HG03558 (cell line): Measurements from ENCODE around the gene ZNF653.
"Not testable (repeated sequence)": the region's sequence is repeated elsewhere in the genome, so short reads cannot be mapped to it uniquely, and the experiment has no call there.

ENCODE experiments used
- ATAC-seq: cut with Tn5 transposase; IDR thresholded peaks from one replicate; pipeline ENCODE4 v1.9.1; 2021; ENCODE audit warnings: moderate number of reproducible peaks; ENCODE audit not compliant: unreplicated experiment; ENCODE audit errors: extremely low read depth

Gene ZNF653

DNA sequence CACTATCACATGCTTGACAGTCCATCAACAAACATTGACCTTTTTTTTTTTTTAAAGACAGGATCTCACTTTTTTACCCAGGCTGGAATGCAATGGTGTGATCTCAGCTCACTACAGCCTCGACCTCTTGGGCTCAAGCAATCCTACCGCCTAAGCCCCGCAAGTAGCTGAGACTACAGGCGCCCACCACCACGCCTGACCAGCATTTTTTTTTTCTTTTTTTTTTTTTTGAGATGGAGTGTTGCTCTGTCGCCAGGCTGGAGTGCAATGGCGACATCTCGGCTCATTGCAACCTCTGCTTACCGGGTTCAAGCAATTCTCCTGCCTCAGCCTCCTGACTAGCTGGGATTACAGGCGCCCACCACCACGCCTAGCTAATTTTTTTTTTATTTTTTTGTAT is 46.7 kb downstream of the ZNF653 start:
- ATAC-seq: not testable (repeated sequence)

DNA sequence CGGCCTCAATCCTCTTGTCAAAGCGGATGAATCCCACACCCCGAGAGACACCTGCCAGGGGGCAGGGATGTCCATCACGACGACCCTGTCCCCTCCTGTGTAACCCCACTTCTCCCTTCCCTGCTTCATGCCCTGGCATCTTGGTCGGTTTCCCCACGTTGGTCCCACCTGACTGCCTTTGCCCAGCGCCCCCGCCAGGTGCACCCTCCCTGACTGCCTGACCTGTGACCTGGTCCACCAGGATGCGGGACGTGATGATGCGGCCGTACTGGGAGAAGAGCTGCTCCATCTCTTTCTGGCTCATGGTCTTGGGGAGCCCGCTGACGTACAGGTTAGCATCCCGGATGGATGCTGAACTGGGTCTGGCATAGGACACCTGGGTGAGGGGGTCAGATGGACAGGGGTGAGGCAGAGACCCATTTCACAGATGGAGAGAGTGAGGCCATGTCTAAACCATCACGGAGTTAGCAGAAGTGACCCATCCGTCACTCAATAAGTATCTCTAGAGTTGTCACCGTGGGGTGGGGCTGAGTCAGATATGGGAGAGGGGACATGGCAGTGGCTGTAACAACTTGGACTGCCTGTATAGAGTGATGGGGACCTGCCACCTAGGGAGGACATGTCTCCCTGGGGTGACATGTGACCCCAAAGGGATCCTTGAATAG is 47.3 kb downstream of the ZNF653 start:
- ATAC-seq: no peak

DNA sequence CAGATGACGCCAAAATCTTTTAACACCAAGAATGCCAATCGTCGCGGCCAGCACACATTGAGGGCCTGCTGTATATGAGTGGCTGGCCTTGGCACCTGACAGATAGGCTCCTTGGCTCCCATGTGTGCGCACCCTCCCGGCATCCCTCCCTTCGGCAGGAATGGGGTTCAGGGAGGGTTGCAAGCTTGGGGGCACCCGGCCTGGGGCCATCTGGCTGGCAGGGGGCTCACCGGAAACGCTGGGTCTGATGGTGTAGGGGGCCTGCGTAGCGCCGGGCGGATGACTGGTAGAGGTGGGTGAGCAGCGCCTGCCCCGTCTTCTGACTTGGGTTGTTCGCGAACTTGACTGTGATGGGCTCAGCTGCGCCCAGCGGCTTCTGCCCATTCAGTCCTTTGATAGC is 47.8 kb downstream of the ZNF653 start:
- ATAC-seq: no peak

DNA sequence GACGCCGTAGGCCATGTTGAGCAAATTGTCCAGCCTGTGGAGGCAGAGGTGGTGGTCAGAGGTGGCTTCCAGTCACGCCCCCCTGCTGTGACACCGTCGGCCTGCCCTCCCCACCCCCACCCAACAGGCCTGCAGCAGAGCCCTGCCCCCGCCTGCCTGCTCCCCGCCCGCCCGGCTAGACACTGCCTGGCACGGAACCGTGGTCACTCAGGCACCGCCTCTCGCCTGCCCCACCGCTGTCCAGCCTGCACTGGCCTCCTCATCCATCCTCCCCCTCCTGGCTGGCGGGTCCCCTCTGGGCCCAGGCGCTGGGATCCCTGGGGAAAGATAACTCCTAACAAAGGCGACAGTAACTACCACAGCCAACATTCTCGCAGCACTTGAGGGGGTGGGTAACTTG is 48.5 kb downstream of the ZNF653 start:
- ATAC-seq: no peak

DNA sequence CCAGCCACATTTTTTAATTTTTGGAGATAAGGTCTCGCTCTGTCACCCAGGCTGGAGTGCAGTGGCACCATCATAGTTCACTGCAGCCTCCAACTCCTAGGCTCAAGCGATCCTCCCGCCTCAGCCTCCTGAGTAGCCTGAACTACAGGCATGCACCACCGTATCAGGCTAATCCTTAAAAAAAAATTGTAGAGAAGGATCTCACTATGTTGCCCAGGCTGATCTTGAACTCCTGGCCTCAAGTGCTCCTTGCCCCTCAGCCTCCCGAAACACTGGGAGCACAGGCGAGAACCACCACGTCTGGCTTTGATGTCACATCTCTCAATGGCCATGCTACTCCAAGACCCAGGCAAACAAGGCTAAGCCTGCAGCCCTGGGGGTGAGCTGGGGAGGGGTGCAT is 49.0 kb downstream of the ZNF653 start:
- ATAC-seq: no peak

DNA sequence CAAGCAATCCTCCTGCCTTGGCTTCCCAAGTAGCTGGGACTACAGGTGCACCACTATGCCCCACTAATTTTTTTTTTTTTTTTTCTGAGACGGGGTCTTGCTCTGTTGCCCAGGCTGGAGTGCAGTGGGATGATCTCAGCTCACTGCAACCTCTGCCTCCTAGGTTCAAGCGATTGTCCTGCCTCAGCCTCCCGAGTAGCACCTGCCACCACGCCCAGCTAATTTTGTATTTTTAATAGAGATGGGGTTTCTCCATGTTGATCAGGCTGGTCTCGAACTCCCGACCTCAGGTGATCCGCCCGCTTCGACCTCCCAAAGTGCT is 50.4 kb downstream of the ZNF653 start:
- not testable (repeated sequence) for ATAC-seq

DNA sequence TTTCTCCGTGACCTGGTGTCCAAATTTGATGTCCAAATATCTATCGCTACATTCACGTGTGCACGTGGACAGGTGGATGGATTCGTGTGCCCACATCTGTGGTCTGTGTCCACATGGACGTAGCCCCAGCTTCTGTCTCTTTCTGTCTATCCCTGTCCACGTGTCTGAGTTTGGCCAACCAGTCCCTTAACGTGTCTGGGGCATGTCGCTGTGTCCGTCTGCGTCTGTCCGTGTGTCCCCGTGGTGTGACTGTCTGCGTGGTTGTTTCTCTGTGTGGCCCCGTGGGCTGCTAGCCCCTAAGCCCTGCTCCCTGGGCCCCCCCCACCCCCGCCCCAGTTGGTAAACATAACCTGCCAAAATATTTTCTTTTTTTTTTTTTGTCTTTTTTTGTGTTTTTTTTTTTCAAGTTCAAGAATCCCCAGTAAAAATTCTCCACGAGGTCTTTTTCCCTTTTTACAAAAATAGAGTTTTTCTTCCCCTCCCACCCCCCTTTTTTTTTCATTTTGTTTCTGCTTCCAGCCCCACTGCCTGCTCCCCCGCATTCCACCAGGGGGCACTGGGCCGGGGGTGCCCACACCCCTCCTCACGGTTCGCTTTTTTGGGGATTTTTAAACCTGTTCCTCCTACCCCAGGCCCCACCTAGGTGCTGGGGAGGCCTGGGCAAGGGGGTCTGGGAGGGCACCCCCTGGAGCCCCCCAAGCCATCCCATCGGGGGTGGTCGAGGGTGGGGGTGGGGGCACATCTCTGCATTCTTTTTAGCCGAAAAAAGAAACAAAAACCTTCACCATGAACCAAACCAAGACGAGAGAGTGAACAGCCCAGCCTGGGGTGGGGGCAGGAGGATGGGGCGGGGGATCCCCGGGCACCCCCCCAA is 51.9 kb downstream of the ZNF653 start:
- ATAC-seq: no peak

DNA sequence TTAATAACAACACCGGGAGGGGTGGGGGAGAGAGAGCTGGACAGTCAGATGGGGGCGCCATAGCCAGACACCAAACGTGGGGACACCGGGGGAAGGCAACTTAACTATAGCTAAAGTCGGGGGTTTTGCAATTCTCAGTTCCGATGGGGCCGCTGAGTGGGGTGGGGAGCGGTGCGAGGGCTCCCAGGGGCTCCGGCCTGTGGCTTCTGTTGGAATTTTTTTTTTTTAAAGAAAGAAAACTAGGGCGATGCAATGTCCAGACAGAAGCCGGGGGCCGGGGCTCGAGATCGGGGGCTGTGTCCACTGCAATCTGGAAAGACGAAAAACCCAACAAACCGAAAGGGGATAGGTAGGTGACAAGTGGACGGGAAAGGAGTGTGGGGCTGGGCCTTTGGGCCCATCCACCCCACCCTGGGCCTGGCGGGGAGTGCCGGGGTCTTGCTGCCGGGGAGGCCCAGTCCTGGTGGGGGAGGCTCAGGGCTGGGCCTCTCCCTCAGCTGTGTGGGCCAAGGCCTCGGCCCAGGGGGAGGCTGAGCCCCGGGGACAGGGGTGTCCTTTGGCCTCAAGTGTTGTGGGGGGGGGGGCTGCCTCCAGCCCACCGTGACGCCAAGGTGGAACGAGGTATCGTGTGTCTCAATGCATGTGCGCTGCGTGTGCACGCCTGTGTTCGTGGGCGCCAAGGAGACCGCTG is 52.9 kb downstream of the ZNF653 start:
- no peak for ATAC-seq

DNA sequence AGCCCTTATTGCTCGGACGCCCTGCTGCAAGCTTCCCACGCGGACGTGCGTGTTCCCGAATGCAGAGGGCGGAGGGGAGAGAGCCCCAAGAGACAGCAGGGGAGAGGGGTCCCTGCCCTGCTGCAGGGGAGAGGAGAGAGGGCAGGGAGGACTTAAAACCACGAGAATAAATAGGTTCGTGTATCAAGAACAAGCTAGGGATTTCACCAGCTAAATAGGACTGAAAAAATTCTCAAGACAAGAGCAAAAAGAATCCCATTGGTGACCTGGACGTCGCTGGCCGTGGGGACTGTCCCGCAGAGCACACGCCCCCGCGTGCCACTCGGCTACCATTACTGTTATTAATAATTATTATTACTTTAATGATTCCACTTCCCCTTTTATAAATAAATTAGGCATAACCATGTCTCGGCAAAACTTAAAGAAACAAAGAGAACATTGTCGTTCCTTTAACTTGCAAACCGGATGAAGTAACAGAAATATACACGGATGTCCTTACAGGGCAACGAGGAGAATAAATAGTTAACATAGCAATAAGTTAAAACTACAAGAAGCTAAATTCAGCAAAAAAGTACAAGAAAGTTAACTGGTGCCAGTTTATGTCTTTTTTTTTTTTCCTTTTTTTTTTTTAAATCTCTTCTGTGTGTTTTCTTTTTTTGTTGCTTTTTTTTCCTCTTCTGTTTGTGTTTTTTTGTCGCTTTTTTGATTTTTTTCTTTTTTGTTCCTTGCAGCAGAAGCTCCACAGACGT is 53.6 kb downstream of the ZNF653 start:
- no peak for ATAC-seq

DNA sequence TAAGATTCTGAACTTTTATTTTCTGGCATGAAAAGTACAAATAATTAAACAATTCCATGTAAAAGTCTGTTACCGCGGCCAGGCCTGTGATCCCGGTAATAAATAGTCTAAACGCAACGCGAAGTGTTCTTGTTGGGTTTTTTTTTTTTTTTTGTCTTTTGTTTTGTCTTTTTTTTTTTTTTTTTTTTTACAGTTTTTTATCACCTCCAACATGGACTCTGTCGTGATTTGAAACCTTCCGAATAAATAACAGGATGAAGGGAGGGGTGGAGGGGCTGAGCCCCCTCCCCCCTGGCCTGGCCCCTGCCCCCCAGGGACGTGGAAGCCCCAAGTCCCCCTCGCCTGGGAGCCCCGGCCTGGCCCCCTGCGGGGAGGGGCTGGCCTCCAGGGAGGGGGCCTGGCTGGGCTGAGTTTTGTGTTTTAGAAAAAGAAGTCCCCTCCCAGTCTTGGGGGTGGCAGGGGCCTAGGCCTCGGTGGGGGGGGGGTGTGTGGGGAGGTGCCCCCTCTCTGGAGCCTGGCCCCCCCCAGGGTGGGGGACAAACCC is 54.2 kb downstream of the ZNF653 start:
- no peak for ATAC-seq

DNA sequence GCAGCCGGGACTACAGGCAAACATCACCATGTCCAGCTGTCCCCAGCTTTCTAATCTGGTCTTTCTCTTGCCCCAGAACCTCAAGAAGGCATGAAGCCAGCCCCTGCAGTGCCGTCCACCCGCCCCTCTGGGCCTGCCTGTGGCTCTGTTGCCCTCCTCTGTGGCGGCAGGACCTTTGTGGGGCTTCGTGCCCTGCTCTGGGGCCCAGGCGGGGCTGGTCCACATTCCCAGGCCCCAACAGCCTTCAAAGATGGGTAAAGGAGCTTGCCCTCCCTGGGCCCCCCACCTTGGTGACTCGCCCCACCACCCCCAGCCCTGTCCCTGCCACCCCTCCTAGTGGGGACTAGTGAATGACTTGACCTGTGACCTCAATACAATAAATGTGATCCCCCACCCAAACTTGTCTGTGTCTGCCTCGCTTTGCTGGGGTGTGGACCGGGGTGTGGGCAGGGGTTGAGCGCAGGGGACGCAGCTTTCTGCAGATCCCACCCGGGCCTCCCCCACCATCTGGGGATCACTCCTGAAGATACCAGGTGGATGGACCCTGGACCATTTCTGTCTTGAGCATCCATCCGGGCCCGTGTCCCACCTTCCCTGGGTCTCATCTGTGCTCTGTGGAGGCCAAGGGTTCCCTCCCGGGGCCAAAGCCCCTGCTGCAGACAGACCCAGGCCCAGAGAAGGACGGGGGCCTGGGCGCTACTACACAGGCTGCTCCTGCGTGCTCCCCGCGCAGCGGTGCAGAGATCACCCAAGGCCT is 54.9 kb downstream of the ZNF653 start:
- no peak for ATAC-seq

DNA sequence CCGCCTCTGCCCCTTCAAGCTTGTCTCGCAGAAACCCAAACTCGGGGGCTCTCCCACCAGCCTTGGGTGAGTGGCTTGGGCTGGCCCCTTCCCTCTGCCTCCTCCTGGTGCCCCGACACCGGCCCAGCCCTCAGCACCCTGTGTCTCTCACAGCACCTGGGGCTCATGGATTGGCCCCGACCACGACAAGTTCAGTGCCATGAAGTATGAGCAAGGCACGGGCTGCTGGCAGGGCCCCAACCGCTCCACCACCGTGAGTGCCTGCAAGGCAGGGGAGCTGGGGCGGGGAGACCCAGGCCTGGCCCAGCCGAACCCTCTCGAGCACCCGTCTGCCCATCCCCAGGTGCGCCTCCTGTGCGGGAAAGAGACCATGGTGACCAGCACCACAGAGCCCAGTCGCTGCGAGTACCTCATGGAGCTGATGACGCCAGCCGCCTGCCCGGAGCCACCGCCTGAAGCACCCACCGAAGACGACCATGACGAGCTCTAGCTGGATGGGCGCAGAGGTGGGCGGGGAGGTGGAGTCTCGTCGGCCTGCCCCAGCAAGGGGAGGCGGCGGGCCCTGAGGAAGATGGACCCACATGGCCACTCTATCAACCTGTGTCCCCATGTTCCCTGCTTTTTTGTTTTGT is 56.6 kb downstream of the ZNF653 start:
- ATAC-seq: no peak

DNA sequence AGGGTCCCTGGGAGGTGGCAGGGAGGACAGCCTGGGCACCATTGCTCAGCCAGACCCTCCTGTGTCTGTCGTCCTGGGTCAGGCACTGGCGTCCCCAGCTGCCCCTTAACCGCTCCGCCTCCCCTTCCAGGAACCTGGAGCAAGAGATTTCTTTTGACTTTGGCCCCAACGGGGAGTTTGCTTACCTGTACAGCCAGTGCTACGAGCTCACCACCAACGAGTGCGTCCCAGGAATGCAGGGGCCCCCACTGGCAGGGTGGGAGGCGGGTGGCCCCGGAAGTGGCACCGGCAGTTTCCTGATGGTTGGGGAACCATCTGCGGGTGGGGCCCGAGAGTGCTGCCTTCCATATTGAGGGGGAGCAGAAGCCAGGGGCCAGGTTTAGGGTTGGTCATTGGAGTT is 57.2 kb downstream of the ZNF653 start:
- no peak for ATAC-seq

DNA sequence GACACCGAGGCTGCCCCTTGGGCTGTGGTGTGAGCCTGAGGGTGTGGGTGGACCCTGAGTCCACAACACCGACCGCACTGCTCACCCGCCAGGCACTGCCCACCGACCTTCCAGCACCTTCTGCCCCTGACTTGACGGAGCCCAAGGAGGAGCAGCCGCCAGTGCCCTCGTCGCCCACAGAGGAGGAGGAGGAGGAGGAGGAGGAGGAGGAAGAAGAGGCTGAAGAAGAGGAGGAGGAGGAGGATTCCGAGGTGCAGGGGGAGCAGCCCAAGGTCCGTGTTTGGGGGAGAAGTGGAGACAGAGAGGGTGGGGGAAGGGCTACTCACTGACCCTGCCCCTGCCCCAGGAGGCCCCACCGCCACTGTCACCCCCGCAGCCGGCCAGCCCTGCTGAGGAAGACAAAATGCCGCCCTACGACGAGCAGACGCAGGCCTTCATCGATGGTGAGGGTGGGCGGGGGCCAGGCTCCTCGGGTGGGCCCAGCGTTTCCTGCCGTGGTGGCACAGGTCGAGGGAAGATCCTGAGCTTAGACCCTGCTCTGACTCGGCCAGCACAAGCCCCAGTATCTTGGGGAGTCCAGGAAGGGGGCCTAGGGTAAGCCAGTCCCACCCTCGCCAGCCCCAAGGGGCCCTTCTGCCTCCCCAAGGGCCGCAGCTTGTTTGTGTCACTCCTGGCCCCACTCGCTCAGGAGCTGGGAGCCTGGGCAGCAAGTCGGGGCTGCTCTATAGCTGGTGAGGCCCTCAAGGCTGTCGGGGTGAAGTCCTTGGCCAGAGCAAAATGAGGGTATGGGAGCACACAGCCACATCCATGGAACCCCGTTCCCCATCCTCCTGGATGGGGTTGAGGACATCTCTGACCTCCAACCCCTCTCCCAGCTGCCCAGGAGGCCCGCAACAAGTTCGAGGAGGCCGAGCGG is 58.0 kb downstream of the ZNF653 start:
- ATAC-seq: no peak

DNA sequence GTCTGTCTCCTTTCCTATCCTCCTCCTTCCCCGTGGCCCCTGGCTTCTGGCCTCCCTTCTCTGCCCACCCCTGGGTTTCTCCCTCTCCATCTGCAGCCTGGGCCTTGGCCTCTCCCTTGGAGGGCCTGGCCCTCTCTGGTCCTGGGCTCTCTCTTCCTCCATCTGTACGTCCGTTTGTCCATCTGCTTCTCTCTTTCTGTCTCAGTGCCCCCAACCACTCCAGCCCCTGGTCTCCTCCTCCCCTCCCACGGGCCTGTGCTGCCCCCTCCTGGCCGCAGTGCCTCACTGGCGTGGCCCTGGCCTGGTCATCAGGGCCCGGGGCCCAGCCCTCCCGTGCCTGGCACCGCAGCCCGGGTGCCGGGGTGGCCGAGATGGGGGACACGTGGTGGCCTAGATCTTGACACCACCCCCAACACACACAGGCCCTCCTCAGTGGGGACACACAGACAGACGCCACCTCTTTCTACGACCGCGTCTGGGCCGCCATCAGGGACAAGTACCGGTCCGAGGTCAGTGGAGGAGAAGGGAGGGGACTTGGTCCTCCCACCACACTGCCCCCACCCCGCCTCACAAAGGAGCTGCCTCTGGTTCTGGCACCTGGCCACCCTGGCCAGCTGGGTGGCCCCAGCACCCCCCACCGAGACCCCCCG is 58.9 kb downstream of the ZNF653 start:
- ATAC-seq: no peak

DNA sequence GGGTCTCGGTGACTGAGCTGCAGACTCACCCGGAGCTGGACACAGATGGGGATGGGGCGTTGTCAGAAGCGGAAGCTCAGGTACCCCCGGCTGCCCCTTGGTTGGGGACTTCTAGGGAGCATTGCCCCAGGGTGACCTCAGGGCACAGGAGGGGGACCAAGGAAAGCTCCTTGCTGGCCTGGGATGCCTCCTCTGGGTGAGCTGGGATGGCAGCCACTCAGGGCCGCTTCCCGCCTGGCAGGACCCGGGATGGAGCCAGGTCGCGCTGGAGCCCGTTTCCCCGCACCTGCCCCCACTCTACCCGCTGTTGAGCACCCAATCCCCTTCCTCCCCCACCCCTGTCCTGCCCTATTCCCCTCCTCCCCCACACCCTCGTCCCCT is 59.4 kb downstream of the ZNF653 start:
- ATAC-seq: no peak

DNA sequence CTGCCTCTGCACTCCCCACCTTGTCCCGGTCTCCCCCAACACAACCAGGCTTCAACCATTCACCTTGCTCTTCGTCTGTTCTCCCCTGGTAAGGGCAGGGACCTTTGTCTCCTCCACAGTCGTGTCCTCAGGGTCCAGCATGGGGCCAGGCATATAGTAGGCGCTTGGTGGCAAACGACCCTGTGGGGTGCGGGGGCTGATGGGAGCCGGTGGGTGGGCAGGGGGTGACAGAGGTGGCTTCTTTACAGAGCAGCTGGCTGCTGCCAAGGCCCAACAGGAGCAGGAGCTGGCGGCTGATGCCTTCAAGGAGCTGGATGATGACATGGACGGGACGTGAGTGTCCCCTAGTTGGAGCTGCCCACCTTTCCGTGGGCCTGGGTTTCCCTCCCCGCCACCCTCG is 60.5 kb downstream of the ZNF653 start:
- ATAC-seq: no peak

DNA sequence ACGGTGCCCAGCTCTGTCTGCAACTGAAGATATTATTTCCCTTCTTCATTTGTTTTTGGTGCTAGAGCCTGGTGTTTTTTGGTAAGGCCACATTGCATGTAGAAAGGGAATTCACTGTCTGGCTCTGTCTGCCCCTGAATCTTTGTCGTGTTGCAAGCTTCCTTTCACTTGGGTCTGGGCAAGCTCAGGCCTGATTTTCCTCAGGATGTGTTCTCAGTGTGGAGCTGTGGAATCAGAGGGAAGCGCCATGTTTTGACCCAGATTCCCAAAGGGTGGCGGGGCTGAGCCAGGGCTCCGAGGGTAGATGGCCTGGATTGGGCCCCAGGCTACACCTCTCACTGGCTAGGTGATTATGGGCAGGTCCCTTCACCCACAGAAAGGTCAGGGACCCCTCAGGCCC is 61.6 kb downstream of the ZNF653 start:
- no peak for ATAC-seq
